Mesenchymal stem cell (in vitro differentiated cells and primary cell): Measurements from ENCODE around the gene RHEX.

Experiments used
- DNase-seq: peaks from one replicate; pipeline ENCODE4 v3.0.0-alpha.2; 2013
- H2AFZ ChIP-seq: one replicate; pipeline ENCODE4 v1.6.1; 2013; ENCODE audit warnings: low read depth, mild to moderate bottlenecking, control low read depth, inconsistent platforms, low read length, moderate library complexity
- H2AK5ac ChIP-seq: 2 replicates; pipeline ENCODE4 v1.6.1; 2013; ENCODE audit warnings: low read length, moderate library complexity, mild to moderate bottlenecking, inconsistent platforms; ENCODE audit not compliant: severe bottlenecking
- H2BK120ac ChIP-seq: one replicate; pipeline ENCODE4 v1.6.1; 2013; ENCODE audit warnings: low read depth, mild to moderate bottlenecking, inconsistent platforms, low read length, moderate library complexity
- H2BK12ac ChIP-seq, 2 experiments: one replicate each; pipeline ENCODE4 v1.6.1; 2013; ENCODE audit warnings: inconsistent platforms in 2 of 2, low read length in 2 of 2, mild to moderate bottlenecking in 2 of 2, moderate library complexity in 2 of 2, control low read depth in 1 of 2
- H2BK15ac ChIP-seq: one replicate; pipeline ENCODE4 v1.6.1; 2013; ENCODE audit warnings: mild to moderate bottlenecking, low read depth, inconsistent platforms; ENCODE audit not compliant: poor library complexity, severe bottlenecking
- H2BK5ac ChIP-seq: 2 replicates; pipeline ENCODE4 v1.6.1; 2013; ENCODE audit warnings: low read depth, mild to moderate bottlenecking, low read length, control low read depth, inconsistent platforms; ENCODE audit not compliant: poor library complexity, severe bottlenecking
- H3K14ac ChIP-seq, 2 experiments: one replicate each; pipeline ENCODE4 v1.6.1; 2013; ENCODE audit warnings: inconsistent platforms in 2 of 2, low read length in 2 of 2, control low read depth in 1 of 2, mild to moderate bottlenecking in 1 of 2, moderate library complexity in 1 of 2
- H3K18ac ChIP-seq, 2 experiments: one replicate each; pipeline ENCODE4 v1.6.1; 2013; ENCODE audit warnings: inconsistent platforms in 2 of 2, low read length in 2 of 2, control low read depth in 1 of 2, low read depth in 1 of 2, mild to moderate bottlenecking in 1 of 2
- H3K23ac ChIP-seq, 2 experiments: one replicate each; pipeline ENCODE4 v1.6.1; 2013; ENCODE audit warnings: inconsistent platforms in 2 of 2, low read length in 2 of 2, mild to moderate bottlenecking in 2 of 2, moderate library complexity in 2 of 2, control low read depth in 1 of 2
- H3K27ac ChIP-seq: 2 replicates; pipeline ENCODE4 v1.5.1; 2013; ENCODE audit warnings: mild to moderate bottlenecking, moderate library complexity, low read length, control low read depth, inconsistent platforms; ENCODE audit not compliant: poor library complexity, severe bottlenecking
- H3K27me3 ChIP-seq, 2 experiments: 2 replicates each; pipeline versions ENCODE4 v1.6.1 to v1.7.0; 2013; ENCODE audit warnings: low read length in 2 of 2, mild to moderate bottlenecking in 2 of 2, moderate library complexity in 2 of 2, control low read depth in 1 of 2, inconsistent platforms in 1 of 2; ENCODE audit not compliant: control insufficient read depth in 1 of 2, insufficient read depth in 1 of 2
- H3K36me3 ChIP-seq, 2 experiments: 2 replicates each; pipeline versions ENCODE4 v1.6.1 to v1.7.0; 2013; ENCODE audit warnings: low read length in 2 of 2, control low read depth in 1 of 2, inconsistent platforms in 1 of 2, low read depth in 1 of 2, mild to moderate bottlenecking in 1 of 2; ENCODE audit not compliant: insufficient read depth in 2 of 2, control insufficient read depth in 1 of 2
- H3K4ac ChIP-seq, 2 experiments: one replicate each; pipeline ENCODE4 v1.6.1; 2013; ENCODE audit warnings: inconsistent platforms in 2 of 2, low read length in 2 of 2, mild to moderate bottlenecking in 2 of 2, moderate library complexity in 2 of 2, control low read depth in 1 of 2, low read depth in 1 of 2
- H3K4me1 ChIP-seq: 2 replicates; pipeline ENCODE4 v1.6.1; 2013; ENCODE audit warnings: low read depth, low read length, control low read depth; ENCODE audit not compliant: control insufficient read depth, insufficient read depth
- H3K4me2 ChIP-seq: 2 replicates; pipeline ENCODE4 v1.6.1; 2013; ENCODE audit warnings: low read length, mild to moderate bottlenecking, inconsistent platforms; ENCODE audit not compliant: poor library complexity, severe bottlenecking
- H3K4me3 ChIP-seq, 2 experiments: 2 replicates each; pipeline versions ENCODE4 v1.5.1 to v1.7.0; 2013; ENCODE audit warnings: low read length in 2 of 2, mild to moderate bottlenecking in 2 of 2, control low read depth in 1 of 2, low read depth in 1 of 2; ENCODE audit not compliant: insufficient read depth in 1 of 2
- H3K79me1 ChIP-seq: replicated peaks from 2 replicates; pipeline ENCODE4 v1.6.1; 2013; ENCODE audit warnings: mild to moderate bottlenecking, control low read depth, low read length, inconsistent platforms; ENCODE audit not compliant: poor library complexity, severe bottlenecking
- H3K9ac ChIP-seq: 2 replicates; pipeline ENCODE4 v1.7.0; 2013; ENCODE audit warnings: mild to moderate bottlenecking, low read length, moderate library complexity
- H3K9me3 ChIP-seq: 2 replicates; pipeline ENCODE4 v1.7.0; 2013; ENCODE audit warnings: mild to moderate bottlenecking, low read length; ENCODE audit not compliant: control insufficient read depth
- H4K8ac ChIP-seq: one replicate; pipeline ENCODE4 v1.6.1; 2013; ENCODE audit warnings: inconsistent platforms, mild to moderate bottlenecking, low read length, moderate library complexity
- H4K91ac ChIP-seq: one replicate; pipeline ENCODE4 v1.6.1; 2013; ENCODE audit warnings: mild to moderate bottlenecking, low read length, inconsistent platforms
- WGBS: methylation state at CpG from one replicate; pipeline ENCODE4 v1.1.7; 2013; ENCODE audit warnings: mixed read lengths; 5-methylcytosine and 5-hydroxymethylcytosine counted together

Gene RHEX

DNA sequence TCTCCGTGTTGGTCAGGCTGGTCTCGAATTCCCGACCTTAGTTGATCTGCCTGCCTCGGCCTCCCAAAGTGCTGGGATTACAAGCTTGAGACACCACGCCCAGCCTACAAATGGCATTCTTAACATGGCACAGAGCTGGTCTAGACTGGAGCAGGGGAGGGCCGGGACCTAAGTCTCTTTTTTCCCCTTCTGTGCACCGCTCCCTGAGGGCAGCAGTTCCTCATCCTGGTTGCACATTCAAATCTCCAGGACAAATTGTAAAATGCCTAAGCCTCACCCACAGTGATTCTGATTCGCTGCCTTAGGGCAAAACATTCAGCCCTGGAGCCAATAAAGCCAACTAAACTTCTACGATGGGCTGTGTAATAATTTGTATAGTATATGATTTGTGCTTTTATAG, 74.4 kb downstream of the RHEX start:
- H3K18ac ChIP-seq = no peak overlapping the region
- no peaks in the 10 kb centered on the region for H3K9me3 ChIP-seq
- H3K4me1 ChIP-seq = no peaks in the 10 kb centered on the region
- no peak overlapping the region for H3K14ac ChIP-seq
- H3K27ac ChIP-seq = no peak overlapping the region
- H3K9ac ChIP-seq = no peak overlapping the region
- no peak overlapping the region for H2BK120ac ChIP-seq
- H2BK15ac ChIP-seq = no peak overlapping the region
- H3K27me3 ChIP-seq = peaks cover 20 to 30% of the 10 kb centered on the region in 2 experiments
- 88% methylated on average over 9 of the region's 9 CpGs for WGBS
- H4K91ac ChIP-seq = no peak overlapping the region
- H3K4me2 ChIP-seq = no peak overlapping the region
- H3K4me3 ChIP-seq = no peak overlapping the region
- H3K4ac ChIP-seq = no peak overlapping the region
- no peak overlapping the region for H2AK5ac ChIP-seq
- H2AFZ ChIP-seq = no peak overlapping the region
- no peak overlapping the region for H2BK5ac ChIP-seq
- no peak for DNase-seq
- no peak overlapping the region for H3K23ac ChIP-seq
- H2BK12ac ChIP-seq = no peak overlapping the region
- no peak overlapping the region for H4K8ac ChIP-seq
- H3K36me3 ChIP-seq = no peaks in the 10 kb centered on the region
- H3K79me1 ChIP-seq = no peaks in the 10 kb centered on the region

GRCh38 chr1:206128196-206128595, 75.2 kb downstream of the RHEX start:
- H2AK5ac ChIP-seq = no peak overlapping the region
- H3K27me3 ChIP-seq = peaks cover 20 to 33% of the 10 kb centered on the region in 2 experiments
- no peak overlapping the region for H4K91ac ChIP-seq
- H3K14ac ChIP-seq = no peak overlapping the region
- no peak overlapping the region for H3K27ac ChIP-seq
- no peak for DNase-seq
- no peaks in the 10 kb centered on the region for H3K79me1 ChIP-seq
- no peak overlapping the region for H2BK120ac ChIP-seq
- H3K4me2 ChIP-seq = no peak overlapping the region
- H3K4ac ChIP-seq = no peak overlapping the region
- no peak overlapping the region for H2BK12ac ChIP-seq
- H3K4me3 ChIP-seq = no peak overlapping the region
- H3K9me3 ChIP-seq = no peaks in the 10 kb centered on the region
- no peak overlapping the region for H3K9ac ChIP-seq
- no peak overlapping the region for H3K18ac ChIP-seq
- H2BK15ac ChIP-seq = no peak overlapping the region
- no peak overlapping the region for H3K23ac ChIP-seq
- WGBS = 92% methylated on average over 4 of the region's 4 CpGs
- no peaks in the 10 kb centered on the region for H3K4me1 ChIP-seq
- H2AFZ ChIP-seq = no peak overlapping the region
- no peak overlapping the region for H2BK5ac ChIP-seq
- H3K36me3 ChIP-seq = no peaks in the 10 kb centered on the region
- no peak overlapping the region for H4K8ac ChIP-seq

DNA sequence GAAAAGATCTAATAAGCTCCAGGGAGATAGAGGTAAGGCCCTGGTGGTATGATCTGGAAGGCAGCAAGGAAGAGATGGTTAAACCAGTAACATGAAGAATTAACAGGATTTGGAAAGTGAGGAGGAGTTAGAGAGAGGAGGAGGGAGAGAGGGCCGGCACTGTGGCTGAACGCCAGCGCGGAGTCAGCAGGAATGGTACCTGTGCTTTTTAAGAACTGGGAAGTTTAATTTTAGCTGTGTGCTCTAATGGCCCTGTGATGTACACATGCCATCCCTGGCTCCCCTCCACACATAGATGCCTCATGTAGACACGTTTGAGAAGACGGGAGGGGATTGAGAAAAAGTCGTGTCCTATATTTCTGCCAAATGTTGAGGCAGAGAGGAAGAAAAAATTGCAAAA, 78.1 kb downstream of the RHEX start:
- H3K4me3 ChIP-seq = no peak overlapping the region
- peaks cover 32 to 44% of the 10 kb centered on the region in 2 experiments for H3K27me3 ChIP-seq
- no peak overlapping the region for H3K4me2 ChIP-seq
- no peak overlapping the region for H3K18ac ChIP-seq
- no peaks in the 10 kb centered on the region for H3K79me1 ChIP-seq
- H2AK5ac ChIP-seq = no peak overlapping the region
- no peak overlapping the region for H2BK12ac ChIP-seq
- H4K91ac ChIP-seq = no peak overlapping the region
- 82% methylated on average over 7 of the region's 7 CpGs for WGBS
- no peak overlapping the region for H2AFZ ChIP-seq
- no peak overlapping the region for H3K27ac ChIP-seq
- H3K9me3 ChIP-seq = no peaks in the 10 kb centered on the region
- H2BK5ac ChIP-seq = no peak overlapping the region
- no peaks in the 10 kb centered on the region for H3K4me1 ChIP-seq
- H3K14ac ChIP-seq = no peak overlapping the region
- H3K4ac ChIP-seq = no peak overlapping the region
- H2BK15ac ChIP-seq = no peak overlapping the region
- no peak overlapping the region for H4K8ac ChIP-seq
- no peak overlapping the region for H3K23ac ChIP-seq
- no peak for DNase-seq
- no peak overlapping the region for H2BK120ac ChIP-seq
- H3K9ac ChIP-seq = no peak overlapping the region
- H3K36me3 ChIP-seq = no peaks in the 10 kb centered on the region

GRCh38 chr1:206133751-206134415, 80.9 kb downstream of the RHEX start:
- no peak overlapping the region for H3K23ac ChIP-seq
- H4K8ac ChIP-seq = no peak overlapping the region
- H3K4me2 ChIP-seq = no peak overlapping the region
- H3K4me1 ChIP-seq = no peaks in the 10 kb centered on the region
- H2BK5ac ChIP-seq = no peak overlapping the region
- no peak overlapping the region for H2BK12ac ChIP-seq
- no peak overlapping the region for H3K4ac ChIP-seq
- no peak for DNase-seq
- H3K9me3 ChIP-seq = peaks cover 5% of the 10 kb centered on the region
- H3K36me3 ChIP-seq = no peaks in the 10 kb centered on the region
- no peak overlapping the region for H2AFZ ChIP-seq
- no peak overlapping the region for H3K14ac ChIP-seq
- H3K27me3 ChIP-seq = peaks cover 29 to 39% of the 10 kb centered on the region in 2 experiments
- no peak overlapping the region for H3K4me3 ChIP-seq
- no peak overlapping the region for H3K27ac ChIP-seq
- H2AK5ac ChIP-seq = no peak overlapping the region
- H3K79me1 ChIP-seq = no peaks in the 10 kb centered on the region
- no peak overlapping the region for H2BK120ac ChIP-seq
- no peak overlapping the region for H3K9ac ChIP-seq
- WGBS = 91% methylated on average over 7 of the region's 7 CpGs
- no peak overlapping the region for H3K18ac ChIP-seq
- no peak overlapping the region for H4K91ac ChIP-seq
- H2BK15ac ChIP-seq = no peak overlapping the region
